GM23338 (cell line): ENCODE data around the gene SORBS1. TPM values are rescaled to one million over a fixed set of nuclear protein-coding genes. Genes with fewer than 3 reads are reported as not detected.

ENCODE experiments used
- ATAC-seq: fragments of 200-7000 bp; cut with Tn5 transposase; 3 replicates; pipeline ENCODE4 v1.9.1; 2020
- DNase-seq: peaks from one replicate; pipeline ENCODE4 v3.0.0-alpha.2; 2015; ENCODE audit warnings: low spot score
- H2AFZ ChIP-seq: fragments of 200-600 bp; sonication (generic); 2 replicates; pipeline ENCODE4 v1.8.0; 2016; ENCODE audit warnings: antibody characterized with exemption, mild to moderate bottlenecking, moderate library complexity
- H3F3A ChIP-seq: fragments of 200-600 bp; sonication (generic); replicated peaks from 2 replicates; pipeline ENCODE4 v1.8.0; 2017; ENCODE audit warnings: antibody characterized with exemption, mixed run types, low read depth
- H3K27ac ChIP-seq: fragments of 200-600 bp; sonication (generic); 2 replicates; pipeline ENCODE4 v1.6.1; 2016; ENCODE audit warnings: low read depth
- H3K27me3 ChIP-seq: fragments of 200-600 bp; sonication (generic); 2 replicates; pipeline ENCODE4 v1.8.0; 2016; ENCODE audit warnings: mild to moderate bottlenecking, mixed run types, moderate library complexity; ENCODE audit not compliant: insufficient read depth
- H3K36me3 ChIP-seq: fragments of 200-600 bp; sonication (generic); 2 replicates; pipeline ENCODE4 v1.8.0; 2016; ENCODE audit warnings: mild to moderate bottlenecking; ENCODE audit not compliant: insufficient read depth
- H3K4me1 ChIP-seq: fragments of 200-600 bp; sonication (generic); 2 replicates; pipeline ENCODE4 v1.8.0; 2016; ENCODE audit warnings: mild to moderate bottlenecking, moderate library complexity; ENCODE audit not compliant: insufficient read depth
- H3K4me2 ChIP-seq: fragments of 200-600 bp; sonication (generic); 2 replicates; pipeline ENCODE4 v1.7.1; 2017; ENCODE audit warnings: mixed run types
- H3K4me3 ChIP-seq: fragments of 200-600 bp; sonication (generic); 2 replicates; pipeline ENCODE4 v1.6.1; 2016; ENCODE audit warnings: mixed run types
- H3K79me2 ChIP-seq: fragments of 200-600 bp; sonication (generic); replicated peaks from 2 replicates; pipeline ENCODE4 v1.8.0; 2017; ENCODE audit warnings: mild to moderate bottlenecking; ENCODE audit not compliant: insufficient read depth
- H3K9me2 ChIP-seq: fragments of 200-600 bp; sonication (generic); 2 replicates; pipeline ENCODE4 v1.8.0; 2017; ENCODE audit not compliant: insufficient read depth
- H4K20me1 ChIP-seq: fragments of 200-600 bp; sonication (generic); replicated peaks from 2 replicates; pipeline ENCODE4 v1.8.0; 2017; ENCODE audit warnings: mild to moderate bottlenecking; ENCODE audit not compliant: insufficient read depth
- H3K27ac Mint-ChIP-seq: 2 replicates; pipeline ENCODE4 v1.8.0; 2020; ENCODE audit warnings: inconsistent platforms, mild to moderate bottlenecking, moderate library complexity, mixed read lengths
- H3K27me3 Mint-ChIP-seq: 3 replicates; pipeline ENCODE4 v1.8.0; 2022; ENCODE audit warnings: low read depth, mild to moderate bottlenecking, moderate library complexity, mixed read lengths, inconsistent platforms; ENCODE audit not compliant: insufficient read depth, poor library complexity
- H3K36me3 Mint-ChIP-seq: 3 replicates; pipeline ENCODE4 v1.8.0; 2021; ENCODE audit warnings: low read depth, mild to moderate bottlenecking, inconsistent platforms, moderate library complexity, mixed read lengths
- H3K4me1 Mint-ChIP-seq: 3 replicates; pipeline ENCODE4 v1.8.0; 2020; ENCODE audit warnings: mild to moderate bottlenecking, inconsistent platforms, mixed read lengths
- H3K4me3 Mint-ChIP-seq: 3 replicates; pipeline ENCODE4 v1.8.0; 2021; ENCODE audit warnings: moderate library complexity, mild to moderate bottlenecking, inconsistent platforms, mixed read lengths
- H3K9me3 Mint-ChIP-seq: 3 replicates; pipeline ENCODE4 v1.8.0; 2020; ENCODE audit warnings: moderate library complexity, mild to moderate bottlenecking, inconsistent platforms, mixed read lengths
- CTCF ChIP-seq, 2 experiments: fragments of 200-600 bp in 1 of 2; sonication (generic) in 1 of 2; conservative IDR thresholded peaks; 2 replicates each; pipeline versions ENCODE4 v1.5.1 to v1.6.1; 2016 to 2017; ENCODE audit warnings: antibody characterized with exemption in 2 of 2, low read depth in 2 of 2, mild to moderate bottlenecking in 2 of 2, moderate library complexity in 1 of 2
- EZH2 ChIP-seq: fragments of 200-600 bp; sonication (generic); IDR thresholded peaks from one replicate; pipeline ENCODE4 v1.8.0; 2017; ENCODE audit warnings: antibody characterized with exemption, mild to moderate bottlenecking, low read depth; ENCODE audit not compliant: unreplicated experiment
- JUNB ChIP-seq: IDR thresholded peaks from one replicate; pipeline ENCODE4 v1.6.1; 2016; ENCODE audit warnings: antibody characterized with exemption; ENCODE audit not compliant: unreplicated experiment
- POLR2AphosphoS5 ChIP-seq: IDR thresholded peaks from 2 replicates; pipeline ENCODE4 v1.6.1; 2016; ENCODE audit warnings: antibody characterized with exemption, low read depth
- ZNF114 ChIP-seq: fragments of 250-450 bp; sonication (Bioruptor Pico); IDR thresholded peaks from 2 replicates; pipeline ENCODE4 v1.5.0; 2020; ENCODE audit warnings: mild to moderate bottlenecking, moderate library complexity
- ZNF331 ChIP-seq: fragments of 250-450 bp; sonication (Bioruptor Pico); IDR thresholded peaks from 2 replicates; pipeline ENCODE4 v1.5.0; 2020; ENCODE audit warnings: low read depth, mild to moderate bottlenecking, moderate library complexity
- ZNF462 ChIP-seq: fragments of 250-450 bp; sonication (Bioruptor Pico); IDR thresholded peaks from 2 replicates; pipeline ENCODE4 v1.5.0; 2020; ENCODE audit warnings: mild to moderate bottlenecking, moderate library complexity
- polyA plus RNA-seq: library from polyadenylated mRNA; unstranded; fragments of >200 nt; fragmentation: Nextera tagmentation; extraction: Ambion mirVana; gene quantifications from 2 replicates; pipeline ENCODE4 v1.2.1, GENCODE V29; 2016
- total RNA-seq: library from RNA; depleted of rRNA; stranded (reverse); fragments of >200 nt; shearing (Covaris generic); gene quantifications from 2 replicates; pipeline ENCODE4 v1.2.3, GENCODE V29; 2014
- TF ChIP-seq, protein P1 (sequence below): IDR thresholded peaks from 2 replicates; pipeline ENCODE4 v1.6.1; 2016; ENCODE audit warnings: antibody characterized with exemption

The SORBS1 gene
- total and polyA plus RNA-seq, 2 experiments from 2014 or later = 47.7 to 51.5 TPM

- no peak for TF ChIP-seq ZNF462 (CRISPR knock-in tag)
- TF ChIP-seq CTCF (conservative IDR thresholded peaks at IDR 0.05; ENCODE audit: low read depth in 2 of 2) = no peak
- no peak for TF ChIP-seq JUNB
- TF ChIP-seq, protein P1, sequence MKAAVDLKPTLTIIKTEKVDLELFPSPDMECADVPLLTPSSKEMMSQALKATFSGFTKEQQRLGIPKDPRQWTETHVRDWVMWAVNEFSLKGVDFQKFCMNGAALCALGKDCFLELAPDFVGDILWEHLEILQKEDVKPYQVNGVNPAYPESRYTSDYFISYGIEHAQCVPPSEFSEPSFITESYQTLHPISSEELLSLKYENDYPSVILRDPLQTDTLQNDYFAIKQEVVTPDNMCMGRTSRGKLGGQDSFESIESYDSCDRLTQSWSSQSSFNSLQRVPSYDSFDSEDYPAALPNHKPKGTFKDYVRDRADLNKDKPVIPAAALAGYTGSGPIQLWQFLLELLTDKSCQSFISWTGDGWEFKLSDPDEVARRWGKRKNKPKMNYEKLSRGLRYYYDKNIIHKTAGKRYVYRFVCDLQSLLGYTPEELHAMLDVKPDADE = no peak
- no peak for TF ChIP-seq POLR2AphosphoS5
These were observed 254.3 kb downstream of the SORBS1 start (continued) for GRCh38 chr10:95306851-95307250.

DNA sequence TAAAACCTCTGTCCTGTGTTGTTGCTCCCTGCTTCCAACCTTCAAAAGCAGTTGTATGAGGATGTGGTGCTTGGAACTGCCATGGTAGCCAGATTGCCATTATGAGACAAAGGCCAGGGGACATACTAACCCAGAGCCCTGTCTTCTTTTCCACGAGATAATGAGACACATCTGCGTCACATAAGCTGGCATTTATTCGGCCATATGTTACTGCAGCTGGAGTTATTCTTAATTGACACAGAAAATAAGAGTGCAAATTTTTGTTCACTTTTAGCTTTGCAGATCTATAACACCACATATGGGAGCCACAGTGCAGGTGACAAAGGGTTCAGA is 254.9 kb downstream of the SORBS1 start:
- H3K4me1 Mint-ChIP-seq = peaks cover 11% of the 10 kb centered on the region
- H3K9me3 Mint-ChIP-seq = no peaks in the 10 kb centered on the region
- TF ChIP-seq ZNF331 (no peak), EZH2 (no peak), ZNF114 (CRISPR knock-in tag) (no peak)

More for the DNA sequence above, 254.9 kb downstream of the SORBS1 start:
- H3K4me2 ChIP-seq = no peak overlapping the region
- DNase-seq = no peak
- no peak overlapping the region for H3K4me3 ChIP-seq
- Mint-ChIP-seq H3K27me3 (peaks cover 2% of the 10 kb centered on the region), H3K36me3 (no peaks in the 10 kb centered on the region), H3K4me3 (no peak overlapping the region), H3K27ac (no peak overlapping the region)
- H4K20me1 ChIP-seq = no peaks in the 10 kb centered on the region
- H3K79me2 ChIP-seq = no peaks in the 10 kb centered on the region
- H2AFZ ChIP-seq = no peak overlapping the region
- peaks cover 9% of the 10 kb centered on the region for H3F3A ChIP-seq
- no peaks in the 10 kb centered on the region for H3K36me3 ChIP-seq
- no peak for ATAC-seq
- no peak overlapping the region for H3K27ac ChIP-seq
- peaks cover 14% of the 10 kb centered on the region for H3K4me1 ChIP-seq
- H3K27me3 ChIP-seq = 0 out of 2 replicates have a peak, but pooled peaks cover 7% of the 10 kb centered on the region
- peaks cover 12% of the 10 kb centered on the region; the same call in 1 of the 2 replicates for H3K9me2 ChIP-seq
